Neuronal stem cell (in vitro differentiated cells): ENCODE measurements around the gene MVD.
A peak's percentile ranks its signal among the peaks of the same experiment; 100 is the strongest.

Experiments
- DNase-seq: peaks from one replicate; pipeline ENCODE4 v3.0.0-alpha.2; 2013; ENCODE audit warnings: low spot score
- H2AFZ ChIP-seq: one replicate; pipeline ENCODE4 v1.6.1; 2013; ENCODE audit warnings: mild to moderate bottlenecking, low read length, inconsistent platforms
- H2AK5ac ChIP-seq: 2 replicates; pipeline ENCODE4 v1.6.1; 2013; ENCODE audit warnings: low read depth, mild to moderate bottlenecking, inconsistent platforms, low read length, moderate library complexity, mixed read lengths
- H2BK120ac ChIP-seq: 2 replicates; pipeline ENCODE4 v1.6.1; 2013; ENCODE audit warnings: low read depth, mild to moderate bottlenecking, inconsistent platforms, low read length, moderate library complexity, mixed read lengths
- H2BK12ac ChIP-seq: one replicate; pipeline ENCODE4 v1.6.1; 2013; ENCODE audit warnings: low read length, inconsistent platforms
- H2BK15ac ChIP-seq: 2 replicates; pipeline ENCODE4 v1.6.1; 2013; ENCODE audit warnings: mild to moderate bottlenecking, low read length, inconsistent platforms, mixed read lengths
- H2BK5ac ChIP-seq: one replicate; pipeline ENCODE4 v1.6.1; 2013; ENCODE audit warnings: inconsistent platforms, mild to moderate bottlenecking, low read length, moderate library complexity
- H3K14ac ChIP-seq: one replicate; pipeline ENCODE4 v1.6.1; 2013; ENCODE audit warnings: low read length, inconsistent platforms
- H3K18ac ChIP-seq: 2 replicates; pipeline ENCODE4 v1.6.1; 2013; ENCODE audit warnings: low read length, inconsistent platforms
- H3K23ac ChIP-seq: 2 replicates; pipeline ENCODE4 v1.6.1; 2013; ENCODE audit warnings: low read depth, mild to moderate bottlenecking, mixed read lengths, low read length, inconsistent platforms; ENCODE audit not compliant: poor library complexity
- H3K27ac ChIP-seq: replicated peaks from 3 replicates; pipeline ENCODE4 v1.5.1; 2013; ENCODE audit warnings: low read length, inconsistent platforms
- H3K27me3 ChIP-seq, 3 experiments: 2 replicates each; pipeline ENCODE4 v1.6.1; 2013; ENCODE audit warnings: low read length in 3 of 3, mild to moderate bottlenecking in 2 of 3, inconsistent platforms in 1 of 3, low read depth in 1 of 3, mixed read lengths in 1 of 3, moderate library complexity in 1 of 3; ENCODE audit not compliant: control insufficient read depth in 3 of 3, insufficient read depth in 3 of 3
- H3K36me3 ChIP-seq, 2 donors: replicated peaks in 1 of 2; 2 replicates each; pipeline ENCODE4 v1.6.1; 2013; ENCODE audit warnings: low read length in 2 of 2; ENCODE audit not compliant: control insufficient read depth in 2 of 2, insufficient read depth in 2 of 2
- H3K4ac ChIP-seq: 2 replicates; pipeline ENCODE4 v1.6.1; 2013; ENCODE audit warnings: inconsistent platforms, mild to moderate bottlenecking, low read length, moderate library complexity
- H3K4me1 ChIP-seq, 2 donors: 1 replicate in 1 of 2; 2 replicates in 1 of 2; pipeline ENCODE4 v1.6.1; 2013; ENCODE audit warnings: low read length in 2 of 2, low read depth in 1 of 2; ENCODE audit not compliant: control insufficient read depth in 2 of 2, insufficient read depth in 1 of 2
- H3K4me2 ChIP-seq: one replicate; pipeline ENCODE4 v1.6.1; 2013; ENCODE audit warnings: mild to moderate bottlenecking, low read length, inconsistent platforms; ENCODE audit not compliant: insufficient read depth, poor library complexity, severe bottlenecking
- H3K4me3 ChIP-seq, 2 donors: 2 replicates each; pipeline ENCODE4 v1.5.1; 2013; ENCODE audit warnings: low read length in 2 of 2, mild to moderate bottlenecking in 2 of 2, inconsistent platforms in 1 of 2, moderate library complexity in 1 of 2
- H3K79me1 ChIP-seq: one replicate; pipeline ENCODE4 v1.6.1; 2013; ENCODE audit warnings: low read depth, mild to moderate bottlenecking, inconsistent platforms, low read length, moderate library complexity
- H3K9ac ChIP-seq: one replicate; pipeline ENCODE4 v1.6.1; 2013; ENCODE audit warnings: mild to moderate bottlenecking, low read depth, low read length, inconsistent platforms; ENCODE audit not compliant: poor library complexity
- H3K9me3 ChIP-seq, 2 donors: replicated peaks in 1 of 2; 2 replicates each; pipeline versions ENCODE3 to v1.6.1; 2013; ENCODE audit warnings: low read length in 2 of 2, mild to moderate bottlenecking in 2 of 2, inconsistent platforms in 1 of 2, low read depth in 1 of 2, mixed read lengths in 1 of 2, moderate library complexity in 1 of 2; ENCODE audit not compliant: control insufficient read depth in 2 of 2, insufficient read depth in 1 of 2
- H4K8ac ChIP-seq: one replicate; pipeline ENCODE4 v1.6.1; 2013; ENCODE audit warnings: low read depth, mild to moderate bottlenecking, inconsistent platforms, low read length, moderate library complexity
- H4K91ac ChIP-seq: one replicate; pipeline ENCODE4 v1.6.1; 2013; ENCODE audit warnings: low read length, low read depth, mild to moderate bottlenecking, inconsistent platforms; ENCODE audit not compliant: poor library complexity
- WGBS, 2 donors: extraction: QIAGEN DNeasy Blood & Tissue Kit; methylation state at CpG; one replicate each; pipeline ENCODE4 v1.1.7; 2013; ENCODE audit warnings: missing lambda C conversion rate in 2 of 2, mixed read lengths in 1 of 2; ENCODE audit not compliant: insufficient read length in 2 of 2, insufficient replicate concordance in 1 of 2; ENCODE audit errors: extremely low coverage in 2 of 2; 5-methylcytosine and 5-hydroxymethylcytosine counted together

Gene MVD

GRCh38 chr16:88645941-88646340 lies 16.9 kb downstream of the MVD start:
- Histone ChIP-seq H3K4me2 (no peak overlapping the region), H2AK5ac (no peak overlapping the region), H3K9me3 (no peaks in the 10 kb centered on the region), H3K79me1 (peaks cover 11% of the 10 kb centered on the region), H3K18ac (no peak overlapping the region), H3K14ac (no peak overlapping the region), H4K91ac (no peak overlapping the region), H3K4ac (no peak overlapping the region), H4K8ac (no peak overlapping the region), H2AFZ (no peak overlapping the region), H3K9ac (no peak overlapping the region), H2BK15ac (no peak overlapping the region), H3K27ac (no peak overlapping the region), H2BK12ac (no peak overlapping the region), H3K4me3 (no peak overlapping the region), H3K23ac (no peak overlapping the region), H2BK120ac (no peak overlapping the region), H2BK5ac (peak overlapping the region; percentile 39), H3K36me3 (no peaks in the 10 kb centered on the region), H3K4me1 (peaks cover 9 to 12% of the 10 kb centered on the region in 2 donors), H3K27me3 (peaks cover 0 to under 1% (median 0%) of the 10 kb centered on the region in 3 experiments)
- DNase-seq: no peak
- no CpG with 5 or more reads among the region's 23 CpGs for WGBS, 2 donors

- no peak for DNase-seq
- Histone ChIP-seq H3K36me3 (no peaks in the 10 kb centered on the region), H3K9ac (no peak overlapping the region), H3K4me2 (no peak overlapping the region), H2BK5ac (no peak overlapping the region), H2AK5ac (no peak overlapping the region), H2BK15ac (no peak overlapping the region), H3K4ac (no peak overlapping the region), H3K4me3 (no peak overlapping the region), H2AFZ (peak overlapping the region; percentile 4), H3K23ac (peak overlapping the region; percentile 80), H3K9me3 (no peaks in the 10 kb centered on the region), H2BK12ac (no peak overlapping the region), H3K18ac (peak overlapping the region; percentile 13), H4K91ac (no peak overlapping the region), H3K14ac (no peak overlapping the region), H3K79me1 (peaks cover 11% of the 10 kb centered on the region), H2BK120ac (no peak overlapping the region), H3K27me3 (peaks cover 0 to 4% (median 0%) of the 10 kb centered on the region in 3 experiments), H3K27ac (no peak overlapping the region), H4K8ac (no peak overlapping the region), H3K4me1 (peaks cover 8 to 9% of the 10 kb centered on the region in 2 donors)
- no CpG with 5 or more reads among the region's 16 CpGs for WGBS, 2 donors
Observed at GRCh38 chr16:88645455-88645854, 17.4 kb downstream of the MVD start.

DNA sequence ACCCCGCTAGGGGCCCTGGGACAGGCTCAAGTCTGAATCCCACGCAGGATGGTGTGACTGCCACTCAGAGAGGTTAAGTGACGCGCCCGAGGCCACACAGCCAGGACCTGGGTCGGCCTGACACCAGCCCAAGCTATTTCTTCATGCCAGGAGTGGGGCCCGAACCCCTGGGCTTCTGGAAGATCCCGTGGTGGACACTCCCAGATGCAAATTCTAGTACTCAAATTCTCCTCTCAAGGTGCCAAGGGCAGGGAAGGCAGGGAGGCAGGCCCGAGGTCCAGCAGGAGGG lies 19.3 kb downstream of the MVD start:
- no peak overlapping the region for H3K4ac ChIP-seq
- H2BK12ac ChIP-seq: no peak overlapping the region
- H3K4me1 ChIP-seq: peaks cover 2 to 8% of the 10 kb centered on the region in 2 donors
- H3K36me3 ChIP-seq: no peaks in the 10 kb centered on the region
- no peak overlapping the region for H4K91ac ChIP-seq
- H2BK120ac ChIP-seq: no peak overlapping the region
- no peak overlapping the region for H3K4me2 ChIP-seq
- no peak overlapping the region for H3K9ac ChIP-seq
- no peak for DNase-seq
- H4K8ac ChIP-seq: no peak overlapping the region
- H2AFZ ChIP-seq: no peak overlapping the region
- H2BK5ac ChIP-seq: no peak overlapping the region
- H3K4me3 ChIP-seq: no peak overlapping the region
- H3K27me3 ChIP-seq: peaks cover 0 to 23% (median 4%) of the 10 kb centered on the region in 3 experiments
- H3K23ac ChIP-seq: no peak overlapping the region
- no peaks in the 10 kb centered on the region for H3K9me3 ChIP-seq
- H3K79me1 ChIP-seq: peaks cover 5% of the 10 kb centered on the region
- H2AK5ac ChIP-seq: no peak overlapping the region
- WGBS, 2 donors: no CpG with 5 or more reads among the region's 9 CpGs
- no peak overlapping the region for H2BK15ac ChIP-seq
- H3K27ac ChIP-seq: no peak overlapping the region
- H3K14ac ChIP-seq: no peak overlapping the region
- H3K18ac ChIP-seq: no peak overlapping the region

GRCh38 chr16:88642881-88643643 lies 19.8 kb downstream of the MVD start:
- peaks cover 2 to 8% of the 10 kb centered on the region in 2 donors for H3K4me1 ChIP-seq
- no peaks in the 10 kb centered on the region for H3K9me3 ChIP-seq
- H2AK5ac ChIP-seq: no peak overlapping the region
- H3K14ac ChIP-seq: no peak overlapping the region
- no peak overlapping the region for H3K4me2 ChIP-seq
- H3K4me3 ChIP-seq: no peak overlapping the region
- DNase-seq: no peak
- no CpG with 5 or more reads among the region's 58 CpGs for WGBS, 2 donors
- peak overlapping the region; percentile 65 for H3K23ac ChIP-seq
- peaks cover 5% of the 10 kb centered on the region for H3K79me1 ChIP-seq
- peaks cover 0 to 28% (median 4%) of the 10 kb centered on the region in 3 experiments for H3K27me3 ChIP-seq
- no peak overlapping the region for H3K9ac ChIP-seq
- H2BK120ac ChIP-seq: no peak overlapping the region
- H2AFZ ChIP-seq: no peak overlapping the region
- no peak overlapping the region for H2BK15ac ChIP-seq
- peak overlapping the region; percentile 82 for H2BK5ac ChIP-seq
- no peak overlapping the region for H2BK12ac ChIP-seq
- H4K8ac ChIP-seq: no peak overlapping the region
- H4K91ac ChIP-seq: no peak overlapping the region
- no peak overlapping the region for H3K18ac ChIP-seq
- no peak overlapping the region for H3K27ac ChIP-seq
- no peak overlapping the region for H3K4ac ChIP-seq
- H3K36me3 ChIP-seq: no peaks in the 10 kb centered on the region
